Activated CD8-positive, alpha-beta memory T cell treated with anti-CD3 and anti-CD28 coated beads for 24 hours (primary cell): ENCODE results near the gene ADAMTS18.

Source experiments
- DNase-seq: peaks from one replicate; pipeline ENCODE4 v3.0.0-alpha.2; 2020

ADAMTS18 gene

DNA sequence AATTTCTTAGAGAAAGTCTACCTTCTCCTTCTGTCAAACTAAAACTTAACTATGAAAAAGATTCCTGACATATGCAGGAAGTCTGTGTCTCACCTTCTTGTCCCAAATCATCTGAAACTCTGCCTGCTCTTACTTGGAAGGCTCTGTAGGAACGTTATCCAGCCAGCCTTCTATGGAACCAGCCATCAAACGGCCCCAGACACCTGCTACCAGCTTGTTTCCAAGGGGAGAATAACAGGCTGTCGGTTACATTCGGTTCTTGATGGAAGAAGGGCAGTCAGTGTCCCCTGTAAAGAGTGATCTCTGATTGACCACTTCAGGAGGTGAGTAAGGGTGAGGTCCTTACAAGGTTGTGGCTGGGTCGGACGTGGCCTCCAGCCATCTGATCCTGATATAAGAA lies 1.7 kb downstream of the ADAMTS18 start:
- no peak for DNase-seq

DNA sequence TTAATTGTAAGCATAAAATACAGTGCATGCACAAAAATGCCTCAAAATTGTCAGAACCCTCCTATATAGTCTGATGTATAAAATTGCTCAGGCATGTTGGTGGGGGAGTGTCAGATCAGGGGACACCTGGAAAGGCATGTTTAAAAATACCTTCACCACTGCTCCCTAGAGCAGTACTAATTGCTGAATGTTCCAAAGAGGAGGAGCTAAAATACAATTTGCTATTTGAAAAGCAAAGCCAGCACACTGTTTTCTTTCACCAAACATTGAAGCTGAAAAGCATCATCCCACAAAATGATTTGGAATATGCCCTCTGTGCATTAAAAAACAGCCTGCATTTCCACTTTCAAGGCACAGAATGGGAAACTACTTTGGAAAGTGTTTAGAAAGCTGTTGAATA lies 2.6 kb downstream of the ADAMTS18 start:
- no peak for DNase-seq

DNA sequence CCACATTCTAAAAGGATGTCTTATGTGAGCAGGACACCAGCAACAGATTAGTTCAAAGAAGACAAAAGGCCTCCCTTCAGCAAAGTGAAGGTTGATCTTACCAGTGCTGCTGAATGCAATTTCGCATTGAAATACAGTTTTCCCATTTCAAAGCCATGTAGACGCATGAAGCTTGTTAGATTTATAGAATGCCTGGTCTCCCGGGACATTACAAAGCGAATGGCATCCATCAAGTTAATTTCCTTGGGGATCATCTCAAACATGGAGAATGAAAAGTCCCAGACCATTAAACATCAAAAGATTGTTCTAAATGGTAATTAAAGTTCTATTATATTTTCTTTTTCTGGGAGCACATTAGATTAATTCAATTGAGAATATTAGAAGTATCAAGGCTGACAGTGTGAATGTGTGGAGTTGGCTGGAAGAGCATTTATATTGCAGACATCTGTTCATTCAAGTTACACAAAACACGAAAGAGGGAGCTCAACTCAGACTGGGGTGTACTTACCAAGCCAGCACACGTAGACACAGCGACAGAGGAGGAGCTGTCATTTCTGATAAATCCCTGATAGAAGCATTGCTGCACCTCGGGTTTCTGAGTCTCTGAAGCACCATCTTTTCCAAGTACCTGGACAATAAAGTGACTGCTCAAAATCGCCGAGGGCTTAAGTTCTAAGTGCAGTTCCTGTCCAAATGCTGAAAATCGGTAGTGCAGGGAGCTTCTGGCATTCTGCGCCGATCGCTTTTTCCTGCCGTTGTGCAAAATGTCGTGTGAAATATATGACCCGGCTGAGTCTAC lies 3.8 kb downstream of the ADAMTS18 start:
- no peak for DNase-seq

DNA sequence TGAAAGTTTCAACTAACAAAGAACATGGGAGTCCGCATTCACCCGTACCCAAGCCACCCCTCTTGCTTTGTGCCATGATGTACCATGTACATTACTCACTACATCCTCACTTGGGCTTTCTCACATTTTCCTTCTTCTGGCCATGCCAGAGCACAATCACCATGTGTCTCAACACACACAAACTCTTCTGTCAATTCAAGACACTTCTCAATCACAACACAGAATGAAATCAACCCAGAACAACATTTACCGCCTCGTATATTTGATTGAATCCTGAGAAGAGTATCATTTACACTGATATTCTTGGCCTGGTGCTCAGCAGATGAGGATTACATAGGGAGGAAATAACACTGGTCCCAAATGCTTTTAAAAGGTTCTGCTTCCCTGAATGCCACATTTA lies 4.5 kb downstream of the ADAMTS18 start:
- no peak for DNase-seq

DNA sequence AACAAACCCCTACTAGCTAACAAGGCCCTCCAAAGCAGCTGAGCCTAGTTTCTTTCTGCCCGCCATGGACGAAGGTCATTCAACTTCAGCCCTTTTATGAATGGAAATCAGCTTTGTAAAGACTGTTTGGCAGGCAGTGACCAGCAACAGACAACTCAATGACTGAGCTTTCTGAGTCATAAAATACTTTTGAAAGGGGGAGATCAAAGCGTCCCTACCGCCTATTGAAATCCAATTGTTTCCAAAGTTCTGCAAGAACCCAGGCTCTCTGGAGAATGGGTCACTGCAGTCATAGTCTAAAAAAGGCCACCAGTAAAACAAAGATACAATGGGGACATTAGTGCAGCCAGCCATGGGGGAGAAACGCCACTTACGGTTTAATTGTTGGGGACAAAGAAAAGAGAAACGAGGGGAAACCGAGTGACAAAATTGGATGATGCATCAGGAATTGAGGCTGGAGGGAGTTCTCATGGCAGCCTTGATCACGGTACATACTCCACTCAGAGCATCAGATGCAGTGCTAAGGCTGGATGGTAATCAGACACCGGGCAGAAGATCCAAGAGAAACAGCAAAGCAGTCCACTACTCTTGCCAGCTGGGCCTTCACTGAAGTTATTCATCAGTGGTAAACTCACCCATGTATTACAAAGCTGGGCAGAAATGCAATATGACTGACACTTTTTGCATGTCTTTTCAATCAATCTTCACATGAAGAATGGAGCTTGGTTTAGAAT lies 9.8 kb downstream of the ADAMTS18 start:
- no peak for DNase-seq

DNA sequence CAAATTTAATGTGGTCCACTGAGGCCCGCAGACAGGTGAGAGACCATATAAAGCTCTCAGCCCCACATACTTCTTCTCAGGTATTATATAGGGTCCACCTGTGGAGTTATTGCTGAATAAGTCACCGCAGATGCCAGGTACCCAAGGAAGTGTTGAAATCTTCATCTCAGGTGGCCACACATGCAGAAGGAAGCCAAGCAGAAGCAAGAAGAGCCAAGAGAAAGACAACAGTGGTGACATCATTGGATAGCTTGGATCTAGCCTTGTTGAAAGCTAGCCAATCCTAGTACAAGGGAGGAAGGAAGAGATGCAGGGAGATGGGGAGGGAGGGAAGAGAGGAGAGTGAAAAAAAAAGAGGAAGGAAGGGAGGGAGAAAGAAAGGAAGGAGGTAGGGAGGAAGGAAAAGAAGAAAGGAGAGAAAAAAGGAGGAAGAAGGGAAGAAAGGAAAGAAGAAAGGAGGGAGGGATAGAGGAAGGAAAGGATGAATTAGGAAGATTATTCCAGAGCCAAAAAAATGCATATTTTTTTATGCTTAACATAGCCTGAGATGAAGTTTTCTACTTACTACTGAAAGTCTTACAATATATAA lies 12.5 kb downstream of the ADAMTS18 start:
- no peak for DNase-seq

DNA sequence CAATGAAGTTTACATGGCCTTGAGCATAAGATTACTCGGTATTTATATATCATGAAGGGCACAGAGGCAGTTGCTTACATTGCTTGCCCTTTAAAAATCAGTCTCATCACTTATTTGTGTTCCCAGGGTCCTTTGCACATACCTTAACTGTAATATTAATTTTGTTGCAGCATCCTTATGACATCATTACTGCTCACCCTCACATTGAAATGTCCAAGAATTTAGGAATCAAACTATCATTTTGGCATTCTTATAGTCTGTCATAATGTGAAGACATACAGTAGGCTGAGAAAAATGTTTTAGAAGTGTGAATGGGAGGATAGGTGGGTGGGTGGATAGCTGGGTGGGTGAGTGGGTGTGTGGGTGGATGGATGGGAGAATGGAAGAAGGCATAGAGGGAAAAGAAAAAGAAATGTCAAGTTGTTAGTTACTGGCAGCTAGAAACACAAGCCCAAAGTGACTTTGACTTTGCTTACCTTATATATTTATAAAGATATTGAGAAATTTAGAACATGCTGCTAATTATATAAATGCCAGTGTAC lies 17.8 kb downstream of the ADAMTS18 start:
- DNase-seq = no peak

DNA sequence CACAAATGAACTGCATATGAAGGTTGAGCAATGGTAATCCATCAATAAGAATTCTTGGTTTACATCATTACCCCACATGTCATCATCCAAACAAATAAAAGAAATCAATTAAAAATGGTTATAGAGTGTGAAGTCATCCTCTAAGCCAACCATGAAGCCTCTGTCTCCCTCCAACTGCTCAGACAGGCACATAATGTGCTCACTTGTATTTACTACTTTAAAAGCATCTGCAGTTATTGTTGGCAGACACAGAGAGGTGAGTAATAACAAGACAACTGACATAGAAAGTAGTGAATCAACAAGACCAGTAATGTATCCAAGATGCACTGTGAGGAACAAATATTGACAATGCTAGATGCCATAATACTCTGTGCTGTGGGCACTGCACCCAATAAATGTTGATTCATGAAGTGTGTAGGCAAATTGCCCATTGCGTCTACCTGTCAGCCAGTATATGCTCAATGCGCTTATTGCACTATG lies 20.0 kb downstream of the ADAMTS18 start:
- no peak for DNase-seq

DNA sequence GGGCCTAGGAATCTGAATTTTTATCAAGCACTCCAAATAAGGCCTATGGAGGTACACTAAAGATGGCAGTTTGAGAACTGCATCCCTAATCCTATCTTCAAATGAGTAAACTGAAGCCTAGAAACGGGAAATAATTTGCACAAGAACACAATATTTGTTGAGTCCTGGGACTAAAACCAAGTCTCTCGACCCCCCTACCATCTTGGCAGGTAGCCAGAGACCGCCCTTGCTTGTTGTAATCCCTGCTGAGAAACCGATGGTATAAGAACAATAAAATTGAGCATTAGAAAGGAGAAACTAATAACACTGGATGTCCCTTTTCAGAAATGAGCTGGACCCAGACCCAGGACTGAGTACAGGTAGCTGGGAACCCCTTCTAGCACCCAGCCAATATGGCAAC lies 24.4 kb downstream of the ADAMTS18 start:
- DNase-seq = no peak

DNA sequence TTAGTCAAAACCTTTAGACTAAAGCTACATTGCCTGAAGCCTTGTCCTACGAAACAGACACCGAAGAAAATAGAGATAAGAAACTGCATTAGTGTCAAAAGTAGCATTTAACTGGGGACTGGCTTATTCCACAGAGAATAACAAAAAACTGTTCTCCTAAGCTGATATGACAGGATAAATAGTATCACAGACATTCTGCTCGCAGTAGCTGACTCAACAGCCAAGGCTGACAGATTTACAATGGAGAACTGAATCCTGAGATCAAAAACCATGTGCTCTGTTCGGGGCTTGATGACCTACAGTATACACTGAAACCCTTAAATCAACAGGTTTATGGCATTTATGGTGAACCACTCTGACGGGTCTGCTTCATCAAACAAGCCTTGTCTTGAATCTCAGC lies 25.5 kb downstream of the ADAMTS18 start:
- no peak for DNase-seq

DNA sequence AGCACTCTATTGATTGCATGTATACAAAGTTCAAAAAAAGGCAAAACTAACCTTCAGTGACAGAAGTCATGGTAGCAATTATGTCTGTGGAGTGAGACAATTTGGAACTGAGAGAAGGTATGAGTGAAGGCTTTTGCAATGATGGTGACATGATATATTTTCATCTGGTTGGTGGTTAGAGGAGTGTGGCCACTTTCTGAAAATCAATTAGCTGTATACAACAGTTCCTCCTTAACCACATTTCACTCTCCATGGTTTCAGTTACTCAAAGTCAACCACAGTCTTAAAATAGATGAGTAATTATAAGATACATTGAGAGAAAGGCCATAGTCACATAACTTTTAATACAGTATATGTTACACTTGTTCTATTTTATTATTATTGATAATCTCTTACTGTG lies 26.2 kb downstream of the ADAMTS18 start:
- DNase-seq = no peak

DNA sequence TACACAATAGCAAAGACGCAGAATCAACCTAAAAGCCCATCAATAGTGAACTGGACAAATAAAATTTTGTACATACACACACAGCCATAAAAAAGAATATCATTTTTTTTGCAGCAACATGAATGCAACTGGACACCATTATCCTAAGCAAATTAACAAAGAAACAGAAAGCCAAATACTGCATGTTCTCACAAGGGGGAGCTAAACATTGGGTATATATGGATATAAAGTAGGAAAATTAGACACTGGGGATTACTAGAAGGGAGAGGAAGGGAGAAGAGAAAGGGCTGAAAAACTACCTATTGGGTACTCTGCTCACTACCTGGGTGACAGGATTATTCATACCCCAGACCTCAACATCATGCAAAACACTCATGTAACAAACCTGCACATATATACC lies 28.2 kb downstream of the ADAMTS18 start:
- no peak for DNase-seq

DNA sequence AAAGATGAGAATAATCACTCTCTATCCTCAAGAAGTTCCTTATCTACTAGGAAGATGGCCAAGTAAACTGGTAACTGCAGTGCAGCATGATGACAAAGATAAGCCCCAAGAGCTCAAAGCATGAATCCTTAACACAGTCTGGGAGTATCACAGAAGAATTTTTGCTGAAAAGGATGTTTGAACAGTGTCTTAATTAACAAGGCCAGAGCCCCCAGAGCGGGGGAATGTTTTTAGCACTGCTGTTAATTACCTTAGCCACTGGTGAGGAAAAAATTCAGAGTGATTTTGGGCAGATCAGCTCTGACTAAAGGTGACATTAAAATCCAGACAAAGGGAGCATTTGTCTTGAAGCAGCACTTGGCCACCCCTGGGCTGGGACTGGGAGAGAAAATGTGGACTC lies 30.1 kb downstream of the ADAMTS18 start:
- DNase-seq = no peak

DNA sequence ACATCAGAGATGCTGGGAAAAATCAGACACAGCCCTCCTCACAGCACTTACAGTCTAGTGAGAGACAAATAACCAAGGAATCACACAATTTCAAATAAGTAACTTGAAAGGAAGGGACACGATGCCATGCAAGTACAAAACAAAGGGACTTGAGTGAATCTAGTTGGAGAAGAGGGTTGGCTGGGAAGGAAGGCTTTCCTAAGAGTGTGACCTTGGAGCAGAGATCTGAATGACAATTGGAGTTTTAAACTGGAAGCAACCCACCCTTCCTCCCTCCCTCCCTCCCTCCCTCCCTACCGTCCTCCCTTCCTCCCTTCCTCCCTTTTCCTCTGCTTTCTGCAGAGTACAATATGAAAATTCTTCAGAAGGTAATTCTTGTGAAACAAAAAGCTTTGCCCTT lies 31.1 kb downstream of the ADAMTS18 start:
- no peak for DNase-seq

DNA sequence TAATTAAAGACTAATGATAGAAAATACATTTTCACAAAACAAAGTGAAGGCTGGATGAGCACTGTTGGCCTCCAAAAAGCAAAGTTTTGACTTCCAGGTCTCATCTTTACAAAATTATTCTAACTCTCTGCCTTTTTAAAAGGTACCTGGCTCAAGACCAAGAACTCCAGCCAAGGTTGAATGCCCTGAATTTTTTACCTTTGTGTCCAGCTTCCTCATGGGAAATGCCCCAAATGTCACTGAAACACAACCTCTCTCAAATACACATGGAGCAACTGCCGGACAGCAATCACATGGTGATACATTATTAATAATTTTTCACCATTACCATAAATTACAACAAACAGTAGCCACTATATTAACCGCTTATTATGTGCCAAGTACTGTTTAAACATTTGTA lies 32.2 kb downstream of the ADAMTS18 start:
- no peak for DNase-seq

DNA sequence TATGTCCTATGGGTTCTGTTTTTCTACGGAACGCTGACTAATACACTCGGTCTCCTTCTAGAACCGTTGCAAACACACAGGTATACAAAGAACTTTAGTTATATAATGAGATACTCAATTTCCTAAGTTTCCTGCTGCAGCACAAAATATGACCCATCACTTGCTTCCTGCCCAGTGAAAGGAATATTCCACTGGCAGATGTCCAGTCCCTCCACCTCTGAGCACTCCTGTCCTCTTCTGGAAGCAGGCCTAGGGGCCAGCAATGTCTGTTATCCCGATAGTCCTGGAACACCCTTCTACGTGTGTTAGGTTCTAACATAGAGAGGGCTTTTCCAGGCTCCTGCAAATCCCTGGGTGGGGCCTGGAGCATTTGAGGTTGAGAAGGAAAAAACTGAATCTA lies 32.7 kb downstream of the ADAMTS18 start:
- no peak for DNase-seq

DNA sequence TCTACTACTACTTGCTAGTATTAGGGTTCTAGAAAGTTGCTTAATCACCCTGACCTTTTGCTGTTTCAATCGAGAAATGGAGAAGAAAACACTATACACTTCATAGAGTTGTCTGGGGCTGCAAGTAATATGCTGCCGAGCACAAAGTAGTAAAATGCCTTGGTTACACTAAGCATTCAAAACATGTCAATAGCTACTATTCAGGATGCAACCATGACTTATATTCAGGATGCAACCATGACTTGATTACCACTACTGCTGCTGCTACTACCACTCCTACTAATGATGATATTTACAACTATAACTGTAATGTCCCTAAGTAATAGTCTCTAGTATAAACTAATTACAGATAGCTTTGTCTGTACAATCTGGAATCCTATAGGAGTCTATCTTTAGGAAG lies 35.3 kb downstream of the ADAMTS18 start:
- DNase-seq = no peak

DNA sequence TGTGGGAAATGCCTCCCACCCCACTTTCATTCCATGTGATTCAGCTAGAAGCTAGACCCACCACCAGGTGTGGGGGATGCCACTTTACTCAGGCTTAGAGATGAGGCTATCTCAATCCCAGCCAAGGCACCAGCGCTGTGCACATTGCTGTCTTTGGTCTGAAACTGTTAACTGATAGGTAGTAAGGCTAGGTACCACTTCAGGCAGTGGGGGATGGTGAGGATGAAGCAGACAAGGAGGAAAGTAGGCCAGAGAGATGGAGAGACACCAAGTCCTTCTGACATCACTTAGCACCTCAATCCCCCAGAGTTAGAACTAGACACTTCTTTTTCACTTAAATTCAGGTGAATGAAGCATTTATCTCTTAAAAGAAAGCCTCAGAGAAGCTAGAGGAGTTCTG lies 35.8 kb downstream of the ADAMTS18 start:
- no peak for DNase-seq

DNA sequence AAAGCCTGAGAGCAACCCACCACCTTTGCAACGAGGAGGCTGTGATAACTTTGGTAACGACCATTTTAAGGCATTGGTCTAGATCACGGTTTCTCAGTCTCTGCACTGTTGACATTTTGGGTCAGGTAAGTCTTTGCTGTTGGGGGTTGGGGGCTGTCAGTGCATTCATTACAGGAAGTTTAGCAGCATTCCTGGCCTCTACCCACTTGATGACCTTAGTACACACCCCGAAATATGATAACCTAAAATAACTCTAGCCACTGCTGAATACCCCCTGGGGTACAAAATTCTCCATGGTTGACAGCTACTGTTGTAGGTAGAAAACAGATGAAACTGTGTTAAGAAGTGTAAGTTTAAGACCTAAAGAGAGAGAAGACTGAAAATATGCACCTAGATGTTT lies 36.3 kb downstream of the ADAMTS18 start:
- no peak for DNase-seq

DNA sequence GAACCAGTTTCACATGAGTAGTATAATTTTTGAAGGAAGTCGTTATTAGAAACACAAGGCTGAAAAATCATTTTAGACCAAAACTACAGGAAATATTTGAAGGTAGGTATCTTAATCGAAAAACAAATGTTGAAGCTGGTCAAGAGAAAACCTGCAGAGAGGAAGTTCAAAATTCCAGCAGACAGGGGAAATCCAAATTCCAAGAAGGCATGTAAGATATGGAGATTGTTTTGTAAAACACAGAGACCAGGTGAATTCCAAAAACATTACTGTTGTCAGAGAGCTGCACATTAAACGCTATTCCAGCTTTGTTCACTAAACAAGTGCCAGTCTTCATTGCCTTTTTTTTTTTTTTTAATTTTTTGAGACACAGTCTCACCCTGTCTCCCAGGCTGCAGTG lies 38.4 kb downstream of the ADAMTS18 start:
- no peak for DNase-seq

DNA sequence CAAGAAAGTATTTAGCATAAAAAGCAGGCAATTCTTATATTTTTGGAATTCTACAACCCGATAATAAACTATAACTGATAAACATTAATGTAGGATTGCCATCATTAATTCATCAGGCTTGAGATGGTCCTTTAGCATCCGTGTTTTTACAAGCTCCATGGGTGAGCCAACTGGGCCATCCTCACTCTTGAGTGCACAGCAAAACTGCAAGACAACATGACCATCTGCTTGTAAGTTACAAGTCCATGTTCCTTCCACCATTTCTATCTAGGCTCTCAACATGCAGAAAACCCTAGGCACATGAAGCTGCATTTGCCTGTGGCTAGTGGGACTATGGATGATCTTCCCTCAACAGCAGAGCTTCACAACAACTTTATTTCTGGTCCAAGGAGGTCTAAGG lies 40.1 kb downstream of the ADAMTS18 start:
- no peak for DNase-seq

DNA sequence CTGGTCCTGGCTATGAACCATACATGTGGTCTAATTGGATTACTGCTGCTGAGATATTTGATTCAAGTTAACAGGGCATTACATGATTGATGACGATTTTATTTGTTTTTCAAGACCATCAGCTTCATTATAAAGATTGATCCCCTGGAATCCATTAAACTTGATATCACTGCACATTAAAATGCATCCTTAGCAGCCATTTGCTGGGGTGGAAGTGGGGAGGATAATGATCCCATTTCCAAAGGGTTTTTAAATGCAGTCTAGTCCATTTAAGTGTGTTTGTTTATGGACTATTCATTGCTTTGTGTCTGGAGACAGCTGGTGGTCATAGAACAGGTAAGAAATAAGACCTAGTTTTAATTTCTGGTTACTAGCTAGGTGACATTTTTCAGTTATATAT lies 40.9 kb downstream of the ADAMTS18 start:
- DNase-seq = no peak

DNA sequence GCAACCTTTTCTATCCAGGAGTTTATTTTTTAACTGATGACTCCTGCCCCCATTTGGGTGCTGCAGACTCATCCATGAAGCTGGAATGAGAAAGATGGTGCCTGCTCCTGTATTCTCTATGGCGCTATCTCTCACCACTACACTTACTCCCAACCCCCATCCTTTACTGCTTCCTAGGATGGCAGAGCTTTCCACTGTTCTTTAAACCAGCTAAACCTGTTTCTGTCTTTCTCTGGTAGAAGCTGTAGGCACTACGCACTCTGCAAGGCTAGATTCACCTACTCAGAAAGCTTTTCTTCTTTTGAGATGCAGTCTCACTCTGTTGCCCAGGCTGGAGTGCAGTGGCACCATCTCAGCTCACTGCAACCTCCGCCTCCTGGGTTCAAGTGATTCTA lies 47.0 kb downstream of the ADAMTS18 start:
- DNase-seq = no peak
